IPS-15b (cell line): ENCODE results near the gene COIL.
"Not testable (repeated sequence)": the region's sequence is repeated elsewhere in the genome, so short reads cannot be mapped to it uniquely, and the experiment has no call there.

Source experiments
- H3K27me3 ChIP-seq: one replicate; pipeline ENCODE4 v1.6.1; 2013; ENCODE audit warnings: low read length; ENCODE audit not compliant: control insufficient read depth, insufficient read depth
- H3K36me3 ChIP-seq: one replicate; pipeline ENCODE4 v1.6.1; 2013; ENCODE audit warnings: low read length; ENCODE audit not compliant: control insufficient read depth, insufficient read depth
- H3K4me1 ChIP-seq: one replicate; pipeline ENCODE4 v1.6.1; 2013; ENCODE audit warnings: mild to moderate bottlenecking, low read length; ENCODE audit not compliant: control insufficient read depth, insufficient read depth
- H3K4me3 ChIP-seq: one replicate; pipeline ENCODE4 v1.5.1; 2013; ENCODE audit warnings: low read depth, low read length
- H3K9ac ChIP-seq: one replicate; pipeline ENCODE4 v1.6.1; 2013; ENCODE audit warnings: low read depth, mild to moderate bottlenecking, low read length
- H3K9me3 ChIP-seq: one replicate; pipeline ENCODE4 v1.6.1; 2013; ENCODE audit warnings: mild to moderate bottlenecking, low read length; ENCODE audit not compliant: control insufficient read depth, insufficient read depth

COIL gene

GRCh38 chr17:56948491-56948890, 12.4 kb downstream of the COIL start:
- H3K9ac ChIP-seq: no peak overlapping the region
- no peaks in the 10 kb centered on the region for H3K9me3 ChIP-seq
- H3K27me3 ChIP-seq: no peaks in the 10 kb centered on the region
- H3K4me3 ChIP-seq: no peak overlapping the region
- no peaks in the 10 kb centered on the region for H3K4me1 ChIP-seq
- H3K36me3 ChIP-seq: peaks cover 5% of the 10 kb centered on the region

GRCh38 chr17:56947741-56948140, 13.1 kb downstream of the COIL start:
- no peaks in the 10 kb centered on the region for H3K4me1 ChIP-seq
- H3K36me3 ChIP-seq: peaks cover 9% of the 10 kb centered on the region
- no peaks in the 10 kb centered on the region for H3K9me3 ChIP-seq
- H3K27me3 ChIP-seq: no peaks in the 10 kb centered on the region
- no peak overlapping the region for H3K9ac ChIP-seq
- no peak overlapping the region for H3K4me3 ChIP-seq

- Histone ChIP-seq H3K36me3 (peaks cover 9% of the 10 kb centered on the region), H3K9me3 (no peaks in the 10 kb centered on the region), H3K4me1 (no peaks in the 10 kb centered on the region), H3K9ac (no peak overlapping the region), H3K4me3 (no peak overlapping the region), H3K27me3 (no peaks in the 10 kb centered on the region)
Observed at GRCh38 chr17:56945938-56946505, 14.8 kb downstream of the COIL start.

GRCh38 chr17:56943505-56944125, 17.2 kb downstream of the COIL start:
- Histone ChIP-seq H3K9me3 (no peaks in the 10 kb centered on the region), H3K9ac (no peak overlapping the region), H3K4me3 (no peak overlapping the region), H3K4me1 (no peaks in the 10 kb centered on the region), H3K36me3 (peaks cover 6% of the 10 kb centered on the region), H3K27me3 (no peaks in the 10 kb centered on the region)

- Histone ChIP-seq H3K9me3 (no peaks in the 10 kb centered on the region), H3K27me3 (no peaks in the 10 kb centered on the region), H3K4me3 (no peak overlapping the region), H3K36me3 (peaks cover 11% of the 10 kb centered on the region), H3K4me1 (no peaks in the 10 kb centered on the region), H3K9ac (no peak overlapping the region)
Observed at GRCh38 chr17:56939869-56940484, 20.9 kb downstream of the COIL start.

GRCh38 chr17:56938206-56938605, 22.6 kb downstream of the COIL start:
- H3K27me3 ChIP-seq, H3K9ac ChIP-seq, H3K4me3 ChIP-seq, H3K4me1 ChIP-seq, H3K36me3 ChIP-seq, H3K9me3 ChIP-seq: not testable (repeated sequence)

- H3K4me1 ChIP-seq: no peaks in the 10 kb centered on the region
- peaks cover 5% of the 10 kb centered on the region for H3K36me3 ChIP-seq
- no peak overlapping the region for H3K9ac ChIP-seq
- no peaks in the 10 kb centered on the region for H3K9me3 ChIP-seq
- no peak overlapping the region for H3K4me3 ChIP-seq
- no peaks in the 10 kb centered on the region for H3K27me3 ChIP-seq
Observed at GRCh38 chr17:56937687-56938086, 23.2 kb downstream of the COIL start.

GRCh38 chr17:56936697-56937322, 24.0 kb downstream of the COIL start:
- no peak overlapping the region for H3K4me3 ChIP-seq
- H3K9me3 ChIP-seq: no peaks in the 10 kb centered on the region
- H3K27me3 ChIP-seq: no peaks in the 10 kb centered on the region
- H3K9ac ChIP-seq: no peak overlapping the region
- peaks cover 5% of the 10 kb centered on the region for H3K36me3 ChIP-seq
- H3K4me1 ChIP-seq: no peaks in the 10 kb centered on the region

GRCh38 chr17:56935461-56935860, 25.4 kb downstream of the COIL start:
- H3K4me1 ChIP-seq: no peaks in the 10 kb centered on the region
- H3K27me3 ChIP-seq: no peaks in the 10 kb centered on the region
- H3K9me3 ChIP-seq: no peaks in the 10 kb centered on the region
- H3K9ac ChIP-seq: no peak overlapping the region
- H3K4me3 ChIP-seq: no peak overlapping the region
- peaks cover 5% of the 10 kb centered on the region for H3K36me3 ChIP-seq

- H3K4me1 ChIP-seq: no peaks in the 10 kb centered on the region
- H3K9ac ChIP-seq: no peak overlapping the region
- peaks cover 5% of the 10 kb centered on the region for H3K36me3 ChIP-seq
- no peaks in the 10 kb centered on the region for H3K27me3 ChIP-seq
- H3K4me3 ChIP-seq: no peak overlapping the region
- H3K9me3 ChIP-seq: no peaks in the 10 kb centered on the region
Observed at GRCh38 chr17:56934280-56934679, 26.6 kb downstream of the COIL start.

- Histone ChIP-seq H3K4me3 (no peak overlapping the region), H3K9ac (no peak overlapping the region), H3K27me3 (no peaks in the 10 kb centered on the region), H3K36me3 (peaks cover 5% of the 10 kb centered on the region), H3K4me1 (no peaks in the 10 kb centered on the region), H3K9me3 (no peaks in the 10 kb centered on the region)
Observed at GRCh38 chr17:56933868-56934267, 27.0 kb downstream of the COIL start.
